CD4-positive, alpha-beta memory T cell (primary cell): Measurements from ENCODE around the gene ST6GALNAC6. TPM values are rescaled to one million over a fixed set of nuclear protein-coding genes. Genes with fewer than 3 reads are reported as not detected.

Source experiments
- CTCF ChIA-PET: fragments of 350-600 bp; sonication (Branson Sonifier 250); formaldehyde crosslinking; loops from one replicate; lab custom pipeline; 2021; ENCODE audit warnings: inconsistent platforms; ENCODE audit not compliant: partially characterized antibody; lab: Charles Lee
- POLR2A ChIA-PET: fragments of 350-600 bp; sonication (Branson Sonifier 250); formaldehyde crosslinking; loops from one replicate; lab custom pipeline; 2021; ENCODE audit not compliant: partially characterized antibody; lab: Charles Lee
- DNase-seq, 5 donors: peaks; one replicate each; pipeline versions ENCODE4 v3.0.0 to v3.0.0-alpha.2; 2020 to 2022; ENCODE audit warnings: mixed read lengths in 1 of 5
- H3K27ac ChIP-seq: one replicate; pipeline ENCODE4 v1.7.0; 2013; ENCODE audit warnings: low read depth, low read length
- H3K27me3 ChIP-seq: 2 replicates; pipeline ENCODE4 v1.7.0; 2013; ENCODE audit warnings: mild to moderate bottlenecking, low read length, moderate library complexity; ENCODE audit not compliant: insufficient read depth
- H3K36me3 ChIP-seq: 2 replicates; pipeline ENCODE4 v1.7.0; 2013; ENCODE audit warnings: mild to moderate bottlenecking, low read length, moderate library complexity; ENCODE audit not compliant: insufficient read depth
- H3K4me1 ChIP-seq: 2 replicates; pipeline ENCODE4 v1.7.0; 2013; ENCODE audit warnings: mild to moderate bottlenecking, low read length, moderate library complexity; ENCODE audit not compliant: insufficient read depth
- H3K4me3 ChIP-seq, 2 donors: one replicate each; pipeline ENCODE4 v1.7.0; 2013; ENCODE audit warnings: low read length in 2 of 2, mild to moderate bottlenecking in 1 of 2
- H3K9me3 ChIP-seq, 2 donors: one replicate each; pipeline ENCODE4 v1.7.0; 2013; ENCODE audit warnings: low read length in 2 of 2, control low read depth in 1 of 2; ENCODE audit not compliant: control insufficient read depth in 1 of 2
- H3K27ac Mint-ChIP-seq, 7 donors: one replicate each; pipeline ENCODE4 v1.8.0; 2020 to 2021; ENCODE audit warnings: mixed read lengths in 7 of 7, mild to moderate bottlenecking in 6 of 7, inconsistent platforms in 3 of 7, moderate library complexity in 3 of 7
- H3K27me3 Mint-ChIP-seq, 2 donors: one replicate each; pipeline ENCODE4 v1.8.0; 2020 to 2021; ENCODE audit warnings: mixed read lengths in 2 of 2
- H3K36me3 Mint-ChIP-seq, 2 donors: one replicate each; pipeline ENCODE4 v1.8.0; 2020 to 2021; ENCODE audit warnings: mixed read lengths in 2 of 2, inconsistent platforms in 1 of 2, mild to moderate bottlenecking in 1 of 2
- H3K4me1 Mint-ChIP-seq, 4 donors: one replicate each; pipeline ENCODE4 v1.8.0; 2020 to 2021; ENCODE audit warnings: mixed read lengths in 4 of 4, mild to moderate bottlenecking in 1 of 4
- H3K4me3 Mint-ChIP-seq, 8 donors: one replicate each; pipeline ENCODE4 v1.8.0; 2020 to 2021; ENCODE audit warnings: mixed read lengths in 8 of 8, mild to moderate bottlenecking in 7 of 8, moderate library complexity in 6 of 8, inconsistent platforms in 3 of 8
- H3K9me3 Mint-ChIP-seq, 8 donors: one replicate each; pipeline ENCODE4 v1.8.0; 2020 to 2021; ENCODE audit warnings: mixed read lengths in 8 of 8, mild to moderate bottlenecking in 5 of 8, inconsistent platforms in 3 of 8, moderate library complexity in 1 of 8
- intact Hi-C: fragments of 100-400 bp; cut with micrococcal nuclease; formaldehyde crosslinking; loops from one replicate; pipeline ENCODE4 v1.15.1; 2023
- polyA plus RNA-seq, 2 donors: library from polyadenylated mRNA; unstranded; fragments of 300-500 nt; fragmentation: Illumina TruSeq; gene quantifications; one replicate each; pipeline ENCODE4 v1.2.3, GENCODE V29; 2021
- total RNA-seq, 2 experiments: library from RNA; stranded (reverse); gene quantifications; one replicate each; pipeline ENCODE4 v1.2.3, GENCODE V29; 2021

The ST6GALNAC6 gene
- total and polyA plus RNA-seq, 4 experiments from 2014 or later = 45.2 to 127 (median 85.5) TPM

DNA sequence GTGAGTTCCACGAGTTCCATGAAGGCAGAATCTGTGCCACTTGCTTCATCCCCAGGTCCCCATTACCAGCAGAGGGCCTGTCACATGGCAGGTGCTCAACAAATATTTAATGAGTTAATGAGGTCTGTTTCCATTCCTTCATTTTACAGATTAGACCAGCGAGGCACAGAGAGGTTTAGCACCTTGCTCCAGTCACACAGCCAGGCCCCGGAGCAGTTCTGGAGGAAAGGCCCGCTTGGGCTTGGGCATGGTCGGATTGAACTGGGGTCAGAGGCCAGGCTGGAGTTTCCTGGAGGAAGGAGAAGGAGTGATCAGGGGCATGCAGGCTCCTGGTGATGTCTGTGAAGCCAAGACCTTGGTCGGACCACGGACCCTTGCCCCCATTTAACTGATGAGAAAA is 21.4 kb upstream of the ST6GALNAC6 start:
- Histone ChIP-seq H3K36me3 (no peaks in the 10 kb centered on the region), H3K27ac (no peak overlapping the region), H3K9me3 (no peaks in the 10 kb centered on the region), H3K4me1 (peaks cover 33% of the 10 kb centered on the region), H3K4me3 (no peak overlapping the region), H3K27me3 (no peaks in the 10 kb centered on the region)
- CTCF ChIA-PET = interaction anchor here (0.6 to 6.7 kb wide), 44 partner anchors 8 to 706 kb away, joined by 3 to 68 read pairs (median 5); partner anchors contain the start of genes CDK9, DPM2, PIP5KL1 and ST6GALNAC6
- intact Hi-C loops = loop anchor here (1.0 to 5.0 kb wide), 4 partner anchors 135 to 708 kb away; partner anchors contain the start of gene TOR2A
- H3K4me3 Mint-ChIP-seq = no peak overlapping the region
- H3K27me3 Mint-ChIP-seq = peaks cover 2 to 3% of the 10 kb centered on the region in 2 donors
- POLR2A ChIA-PET = interaction anchor here (0.7 to 1.9 kb wide), 15 partner anchors 9 to 470 kb away, joined by 3 to 9 read pairs (median 4); partner anchors contain the start of genes CDK9, DPM2, PIP5KL1 and TOR2A
- H3K4me1 Mint-ChIP-seq = peaks cover 11 to 45% (median 28%) of the 10 kb centered on the region in 4 donors
- peak overlapping the region in 3 of 7 donors; percentile 19 to 64 (median 29) for H3K27ac Mint-ChIP-seq
- no peaks in the 10 kb centered on the region for H3K9me3 Mint-ChIP-seq
- no peak for DNase-seq
- H3K36me3 Mint-ChIP-seq = peaks cover 0 to 1% of the 10 kb centered on the region in 2 donors

- no peaks in the 10 kb centered on the region for H3K36me3 ChIP-seq
- Mint-ChIP-seq H3K4me3 (peak overlapping the region in 3 of 8 donors; percentile 13 to 50 (median 18)), H3K4me1 (peaks cover 12 to 58% (median 37%) of the 10 kb centered on the region in 4 donors), H3K36me3 (peaks cover 0 to 4% of the 10 kb centered on the region in 2 donors), H3K9me3 (no peaks in the 10 kb centered on the region), H3K27me3 (no peaks in the 10 kb centered on the region), H3K27ac (peak overlapping the region in 3 of 7 donors; percentile 0 to 68 (median 2))
- no peaks in the 10 kb centered on the region for H3K27me3 ChIP-seq
- ChIA-PET CTCF (interaction anchor here (0.7 to 6.7 kb wide), 9 partner anchors 11 to 329 kb away, joined by 3 to 68 read pairs (median 8); partner anchors contain the start of genes PIP5KL1, ST6GALNAC6 and TOR2A), POLR2A (interaction anchor here (1.0 to 1.5 kb wide), 3 partner anchors 13 to 184 kb away, joined by 3 read pairs; partner anchors contain the start of genes ST6GALNAC6 and TOR2A)
- no peaks in the 10 kb centered on the region for H3K9me3 ChIP-seq
- H3K4me1 ChIP-seq = peaks cover 41% of the 10 kb centered on the region
- DNase-seq = no peak
- H3K27ac ChIP-seq = no peak overlapping the region
- intact Hi-C loops = loop anchor here (5.0 kb wide), 3 partner anchors 47 to 417 kb away; partner anchors contain the start of gene STXBP1
- H3K4me3 ChIP-seq = no peak overlapping the region
Measured at GRCh38 chr9:127919253-127919815, 19.9 kb upstream of the ST6GALNAC6 start.

DNA sequence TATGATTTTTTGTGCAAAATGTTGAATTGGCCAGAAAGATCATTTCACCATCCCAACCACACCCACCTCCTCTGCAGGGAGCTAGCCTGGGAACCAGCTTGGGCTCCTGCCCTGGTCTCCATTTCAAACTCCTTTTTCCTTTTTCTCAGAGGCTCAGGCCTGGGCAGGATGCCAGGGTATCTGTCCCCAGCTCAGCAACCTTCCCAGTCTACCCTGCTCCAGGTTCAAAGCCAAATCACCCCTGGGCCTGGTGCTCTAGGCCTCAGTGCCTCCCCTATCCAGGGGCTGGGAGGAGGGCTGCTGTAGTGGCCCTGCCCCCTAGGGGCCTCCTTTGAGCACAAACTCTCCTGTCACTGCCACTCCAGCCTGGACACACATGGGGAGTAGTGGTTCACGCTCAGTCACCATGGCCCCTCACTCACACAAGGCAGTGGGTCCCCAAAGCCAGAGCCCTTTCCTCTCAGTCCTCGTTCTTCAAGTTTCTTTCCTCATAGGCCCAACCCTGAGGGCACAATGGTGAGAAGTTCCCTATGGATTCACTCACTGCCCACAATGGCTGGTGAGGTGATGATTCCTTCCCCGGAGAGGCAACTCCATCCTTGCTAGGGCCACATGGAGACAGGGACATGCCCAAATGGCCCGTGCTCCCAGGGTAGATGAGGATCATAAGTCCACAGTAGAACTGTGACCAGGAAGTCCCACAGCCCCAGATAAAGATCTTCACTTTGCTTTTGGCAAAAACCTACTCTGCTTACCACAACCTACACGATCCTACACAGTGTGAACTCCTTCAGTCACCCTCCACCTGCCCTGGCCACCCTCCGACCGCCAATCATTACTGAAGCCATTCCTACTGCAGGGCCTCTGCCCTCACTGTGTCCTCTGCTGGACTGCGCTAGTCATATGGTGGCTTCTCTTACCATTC is 19.0 kb upstream of the ST6GALNAC6 start:
- H3K27ac ChIP-seq = no peak overlapping the region
- H3K27me3 Mint-ChIP-seq = no peaks in the 10 kb centered on the region
- no peak overlapping the region for H3K4me3 ChIP-seq
- POLR2A ChIA-PET = interaction anchor here (1.3 to 6.3 kb wide), 5 partner anchors 14 to 310 kb away, joined by 3 to 87 read pairs (median 15); partner anchors contain the start of genes ST6GALNAC6 and TOR2A
- no peaks in the 10 kb centered on the region for H3K9me3 Mint-ChIP-seq
- H3K36me3 Mint-ChIP-seq = peaks cover 0 to 9% of the 10 kb centered on the region in 2 donors
- H3K36me3 ChIP-seq = no peaks in the 10 kb centered on the region
- no peak for DNase-seq
- intact Hi-C loops = loop anchor here (5.0 kb wide), 3 partner anchors 46 to 416 kb away; partner anchors contain the start of gene STXBP1
- H3K4me1 ChIP-seq = peaks cover 41% of the 10 kb centered on the region
- H3K27me3 ChIP-seq = no peaks in the 10 kb centered on the region
- peak overlapping the region in 5 of 7 donors; percentile 30 to 88 (median 57) for H3K27ac Mint-ChIP-seq
- peak overlapping the region in 5 of 8 donors; percentile 6 to 85 (median 50) for H3K4me3 Mint-ChIP-seq
- CTCF ChIA-PET = interaction anchor here (1.3 to 6.7 kb wide), 10 partner anchors 12 to 331 kb away, joined by 3 to 68 read pairs (median 10); partner anchors contain the start of genes PIP5KL1 and TOR2A
- peaks cover 12 to 61% (median 38%) of the 10 kb centered on the region in 4 donors for H3K4me1 Mint-ChIP-seq
- no peaks in the 10 kb centered on the region for H3K9me3 ChIP-seq

DNA sequence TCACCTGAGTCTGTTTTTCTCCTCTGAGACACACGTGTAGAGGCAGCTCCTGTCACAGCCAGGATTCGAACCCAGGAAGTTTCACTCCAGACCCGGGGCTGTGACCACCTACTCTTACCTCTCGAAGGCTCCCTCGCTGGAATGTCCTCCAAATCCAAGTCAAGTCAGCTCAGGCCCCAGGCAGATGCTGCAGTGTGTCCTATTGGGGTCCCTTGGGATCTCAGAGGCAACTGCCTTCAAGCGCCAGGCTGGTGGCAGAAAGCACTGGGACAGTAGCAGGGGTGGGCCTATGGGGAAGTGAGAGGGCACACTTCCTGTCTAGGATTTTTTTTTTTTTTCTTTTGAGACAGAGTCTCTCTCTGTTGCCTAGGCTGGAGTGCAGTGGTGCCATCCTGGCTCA is 18.2 kb upstream of the ST6GALNAC6 start:
- no peaks in the 10 kb centered on the region for H3K9me3 ChIP-seq
- H3K36me3 Mint-ChIP-seq = peaks cover 5 to 15% of the 10 kb centered on the region in 2 donors
- H3K4me1 ChIP-seq = peaks cover 41% of the 10 kb centered on the region
- intact Hi-C loops = loop anchor here (1.0 to 5.0 kb wide), 8 partner anchors 11 to 415 kb away; partner anchors contain the start of genes FPGS, PIP5KL1, STXBP1 and TOR2A
- ChIA-PET POLR2A (interaction anchor here (0.6 to 6.3 kb wide), 13 partner anchors 9 to 309 kb away, joined by 3 to 87 read pairs (median 5); partner anchors contain the start of genes CDK9, DPM2, PTRH1 and ST6GALNAC6), CTCF (interaction anchor here (1.7 to 4.3 kb wide), 6 partner anchors 11 to 330 kb away, joined by 4 to 30 read pairs (median 10); partner anchors contain the start of gene TOR2A)
- H3K9me3 Mint-ChIP-seq = no peaks in the 10 kb centered on the region
- H3K27me3 ChIP-seq = no peaks in the 10 kb centered on the region
- H3K27me3 Mint-ChIP-seq = no peaks in the 10 kb centered on the region
- no peak overlapping the region for H3K4me3 ChIP-seq
- peaks cover 12 to 67% (median 41%) of the 10 kb centered on the region in 4 donors for H3K4me1 Mint-ChIP-seq
- H3K36me3 ChIP-seq = no peaks in the 10 kb centered on the region
- no peak for DNase-seq
- peak overlapping the region; percentile 14 for H3K27ac ChIP-seq
- H3K4me3 Mint-ChIP-seq = peak overlapping the region in 7 of 8 donors; percentile 12 to 88 (median 68)
- H3K27ac Mint-ChIP-seq = peak overlapping the region in 5 of 7 donors; percentile 36 to 81 (median 59)

DNA sequence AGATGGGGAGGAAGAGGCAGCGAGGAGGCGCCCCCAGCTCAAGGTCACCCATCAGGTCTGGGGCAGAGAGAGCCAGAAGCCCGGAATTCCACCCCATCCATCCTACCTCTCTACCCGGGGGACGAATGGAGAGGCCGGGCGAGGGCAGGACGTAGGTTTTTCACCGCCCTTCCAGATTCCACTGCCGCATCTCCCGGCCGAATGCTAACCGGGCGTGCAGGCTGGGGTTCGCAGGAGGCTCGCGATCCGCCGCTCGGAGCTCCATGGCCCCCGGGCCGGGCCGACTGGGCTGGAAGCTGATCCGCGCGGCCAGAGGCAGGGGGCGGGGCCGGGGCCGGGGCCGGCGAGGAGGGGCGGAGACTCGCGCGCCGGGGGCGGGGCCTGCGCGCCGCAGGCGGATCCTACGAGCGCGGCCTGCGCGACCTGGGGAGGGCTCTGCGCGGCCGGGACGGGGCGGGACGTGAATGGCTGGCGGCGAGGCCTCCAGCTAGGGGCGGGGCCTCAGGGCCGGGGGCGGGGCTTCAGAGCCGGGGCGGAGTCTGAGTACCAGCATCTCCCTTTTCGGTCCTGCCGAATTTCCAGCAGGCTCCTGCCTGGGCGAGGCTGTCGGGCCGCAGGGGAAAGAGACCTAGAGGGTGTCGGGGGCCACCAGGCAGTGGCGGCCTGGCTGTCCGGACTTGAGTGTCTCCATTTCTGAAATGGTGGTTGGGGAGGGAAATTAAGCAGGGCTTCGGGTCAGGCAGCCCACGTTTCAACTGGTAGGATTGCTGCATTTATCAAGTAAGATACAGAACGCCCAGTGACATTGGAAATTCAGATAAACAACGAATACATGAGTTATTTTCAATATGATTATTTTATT is 17.5 kb upstream of the ST6GALNAC6 start, which contains the start of gene ST6GALNAC4:
Gene ST6GALNAC4 (minus strand): TSS at position 322 of the 862 bp plus-strand sequence. CDS start 622 bp downstream, outside the sequence.
- peaks cover 7 to 17% of the 10 kb centered on the region in 2 donors for H3K36me3 Mint-ChIP-seq
- POLR2A ChIA-PET = interaction anchor here (0.6 to 6.3 kb wide), 17 partner anchors 9 to 309 kb away, joined by 3 to 87 read pairs (median 4); partner anchors contain the start of genes CDK9, DPM2, PIP5KL1 and PTRH1
- H3K27ac Mint-ChIP-seq = peak within 1 kb of the TSS; percentile 63 to 84 (median 79)
- intact Hi-C loops = loop anchor here (1.0 to 5.0 kb wide), 8 partner anchors 11 to 415 kb away; partner anchors contain the start of genes FPGS, PIP5KL1, STXBP1 and TOR2A
- CTCF ChIA-PET = interaction anchor here (0.8 to 4.3 kb wide), 11 partner anchors 9 to 339 kb away, joined by 3 to 30 read pairs (median 5); partner anchors contain the start of genes ST6GALNAC6 and TOR2A
- peak within 1 kb of the TSS; percentile 66 to 76 for H3K4me3 ChIP-seq
- no peaks in the 10 kb centered on the region for H3K9me3 ChIP-seq
- H3K27me3 ChIP-seq = no peaks in the 10 kb centered on the region
- no peaks in the 10 kb centered on the region for H3K9me3 Mint-ChIP-seq
- H3K4me1 ChIP-seq = peaks cover 38% of the 10 kb centered on the region
- peak within 1 kb of the TSS; percentile 78 to 88 (median 84) for H3K4me3 Mint-ChIP-seq
- H3K36me3 ChIP-seq = no peaks in the 10 kb centered on the region
- no peaks in the 10 kb centered on the region for H3K27me3 Mint-ChIP-seq
- peak; percentile 90 to 93 (median 91) for DNase-seq
- peaks cover 12 to 65% (median 39%) of the 10 kb centered on the region in 4 donors for H3K4me1 Mint-ChIP-seq
- H3K27ac ChIP-seq = peak within 1 kb of the TSS; percentile 52
